Calu3 (cell line): ENCODE measurements around the gene NKX1-1. TPM values are rescaled to one million over a fixed set of nuclear protein-coding genes. Genes with fewer than 3 reads are reported as not detected.

Experiments used
- BruUV-seq: library from RNA; stranded (reverse); fragments of 400-500 nt; replicated peaks from 2 replicates; lab custom pipeline; 2021; lab: Mats Ljungman, UMichigan
- CTCF ChIA-PET: fragments of 300-600 bp; sonication (Branson Sonifier 250); formaldehyde crosslinking; loops from one replicate; lab custom pipeline; 2022; ENCODE audit warnings: antibody characterized with exemption; lab: Charles Lee
- DNase-seq: peaks from one replicate; pipeline ENCODE4 v3.0.0; 2022
- H3K27ac Mint-ChIP-seq: one replicate; pipeline ENCODE4 v1.8.0; 2022; ENCODE audit warnings: mixed read lengths; ENCODE audit not compliant: unreplicated experiment
- H3K27me3 Mint-ChIP-seq: one replicate; pipeline ENCODE4 v1.8.0; 2022; ENCODE audit warnings: mixed read lengths; ENCODE audit not compliant: unreplicated experiment
- H3K36me3 Mint-ChIP-seq: one replicate; pipeline ENCODE4 v1.8.0; 2022; ENCODE audit warnings: mild to moderate bottlenecking, moderate library complexity, mixed read lengths; ENCODE audit not compliant: insufficient read depth, unreplicated experiment
- H3K4me1 Mint-ChIP-seq: one replicate; pipeline ENCODE4 v1.8.0; 2022; ENCODE audit warnings: mild to moderate bottlenecking, low read depth, mixed read lengths; ENCODE audit not compliant: unreplicated experiment
- H3K4me3 Mint-ChIP-seq: one replicate; pipeline ENCODE4 v1.8.0; 2022; ENCODE audit warnings: mild to moderate bottlenecking, low read depth, moderate library complexity, mixed read lengths; ENCODE audit not compliant: unreplicated experiment
- H3K9me3 Mint-ChIP-seq: one replicate; pipeline ENCODE4 v1.8.0; 2022; ENCODE audit warnings: low read depth, mixed read lengths; ENCODE audit not compliant: unreplicated experiment
- CTCF ChIP-seq: fragments of 200-600 bp; IDR thresholded peaks from one replicate; pipeline ENCODE4 v1.8.0; 2022; ENCODE audit warnings: antibody characterized with exemption; ENCODE audit not compliant: unreplicated experiment
- intact Hi-C: fragments of 100-400 bp; cut with micrococcal nuclease; formaldehyde crosslinking; loops from one replicate; pipeline ENCODE4 v1.10.0; 2022; ENCODE audit not compliant: unreplicated experiment
- total RNA-seq: library from RNA; stranded (reverse); gene quantifications from 2 replicates; pipeline ENCODE4 v1.2.3, GENCODE V29; 2022

NKX1-1 gene
- total RNA-seq, 1 experiment from 2014 or later: not detected

DNA sequence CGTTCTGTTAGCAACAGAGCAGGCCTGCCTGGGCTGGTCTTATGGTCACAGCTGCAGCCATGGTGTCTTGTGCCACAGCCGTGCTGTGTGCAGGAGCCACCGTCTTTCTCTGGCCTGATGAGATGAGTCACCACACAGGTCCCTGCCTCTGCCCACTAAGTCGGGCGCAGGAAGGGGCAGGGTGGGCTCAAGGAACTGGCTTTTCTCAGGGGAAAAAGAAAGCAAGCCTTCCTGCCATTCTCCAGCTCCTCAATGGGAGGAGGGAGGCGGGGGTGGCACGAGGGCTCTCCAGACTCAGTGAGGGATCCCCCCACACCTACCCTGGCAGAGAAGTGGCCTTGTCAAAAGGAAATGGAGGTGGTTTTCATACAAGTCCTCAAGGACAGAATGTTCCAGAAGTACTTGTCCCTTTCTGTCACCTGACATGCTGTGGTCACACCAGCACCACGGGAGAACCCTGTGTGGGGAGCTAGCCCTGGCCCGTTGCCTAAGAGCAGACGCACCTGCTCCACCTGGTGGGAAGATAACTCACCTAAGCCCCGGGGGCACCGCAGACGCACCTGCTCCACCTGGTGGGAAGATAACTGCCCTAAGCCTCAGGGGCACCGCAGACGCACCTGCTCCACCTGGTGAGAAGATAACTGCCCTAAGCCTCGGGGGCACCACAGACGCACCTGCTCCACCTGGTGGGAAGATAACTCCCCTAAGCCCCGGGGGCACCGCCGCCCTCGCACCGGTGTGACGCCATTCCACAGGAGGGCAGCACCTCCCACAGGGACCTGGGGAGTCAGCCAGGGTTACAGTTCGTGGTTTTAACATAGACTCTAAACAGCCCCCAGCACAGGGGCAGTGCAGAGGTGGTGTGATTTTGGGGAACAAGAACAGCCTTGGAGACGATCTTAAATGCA, 40.7 kb downstream of the NKX1-1 start:
- Mint-ChIP-seq H3K4me1 (no peaks in the 10 kb centered on the region), H3K4me3 (no peak overlapping the region), H3K9me3 (no peaks in the 10 kb centered on the region), H3K36me3 (no peaks in the 10 kb centered on the region), H3K27me3 (no peaks in the 10 kb centered on the region), H3K27ac (no peak overlapping the region)
- DNase-seq: no peak
- intact Hi-C loops: no loop called here
- TF ChIP-seq CTCF: no peak
- CTCF ChIA-PET: no interaction called here
- no TSS peak for BruUV-seq

DNA sequence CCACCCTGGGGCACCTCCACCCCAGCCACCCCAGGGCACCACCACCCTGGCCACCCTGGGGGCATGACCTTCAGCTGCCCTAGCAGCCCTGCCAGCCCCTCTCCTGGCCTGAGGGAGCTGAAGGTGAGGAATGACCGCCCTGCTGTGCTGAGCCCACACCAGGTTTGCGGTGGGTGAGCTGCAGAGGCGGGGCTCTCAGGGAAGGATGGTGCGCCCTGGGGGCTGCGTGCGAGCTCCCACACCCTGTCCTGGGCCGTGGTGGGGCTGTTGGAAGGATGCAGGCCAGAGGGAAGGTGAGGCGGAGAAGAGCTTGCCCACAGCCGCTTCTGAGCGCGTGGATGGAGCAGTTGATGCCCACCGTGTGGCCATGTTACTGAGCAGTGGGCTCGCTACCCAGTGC, 41.5 kb downstream of the NKX1-1 start:
- H3K4me3 Mint-ChIP-seq: no peak overlapping the region
- BruUV-seq: no TSS peak
- no peak for DNase-seq
- H3K9me3 Mint-ChIP-seq: no peaks in the 10 kb centered on the region
- H3K27me3 Mint-ChIP-seq: no peaks in the 10 kb centered on the region
- intact Hi-C loops: no loop called here
- CTCF ChIA-PET: no interaction called here
- H3K36me3 Mint-ChIP-seq: no peaks in the 10 kb centered on the region
- TF ChIP-seq CTCF: no peak
- no peak overlapping the region for H3K27ac Mint-ChIP-seq
- no peaks in the 10 kb centered on the region for H3K4me1 Mint-ChIP-seq

DNA sequence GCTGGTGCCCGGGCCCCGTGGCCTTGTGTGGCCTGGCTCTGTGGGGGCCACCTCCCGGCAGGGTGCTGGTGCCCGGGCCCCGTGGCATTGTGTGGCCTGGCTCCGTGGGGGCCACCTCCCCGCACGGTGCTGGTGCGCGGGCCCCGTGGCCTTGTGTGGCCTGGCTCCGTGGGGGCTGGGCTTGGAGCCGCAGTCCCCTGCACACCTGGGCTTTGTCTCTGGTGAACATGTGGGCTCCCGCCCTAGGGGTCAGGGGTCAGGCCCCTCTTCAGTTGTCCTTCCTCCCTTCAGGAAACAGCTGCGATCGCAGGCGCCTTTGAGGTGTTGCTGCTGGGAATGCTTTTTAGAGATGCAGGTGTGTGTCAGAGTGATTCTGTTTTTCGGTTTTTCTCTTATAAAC, 42.0 kb downstream of the NKX1-1 start:
- Mint-ChIP-seq H3K4me1 (no peaks in the 10 kb centered on the region), H3K9me3 (no peaks in the 10 kb centered on the region), H3K27me3 (no peaks in the 10 kb centered on the region), H3K36me3 (no peaks in the 10 kb centered on the region), H3K27ac (no peak overlapping the region), H3K4me3 (no peak overlapping the region)
- BruUV-seq: no TSS peak
- CTCF ChIA-PET: no interaction called here
- no peak for TF ChIP-seq CTCF
- DNase-seq: no peak
- intact Hi-C loops: no loop called here

- Mint-ChIP-seq H3K4me1 (no peaks in the 10 kb centered on the region), H3K4me3 (no peak overlapping the region), H3K27me3 (no peaks in the 10 kb centered on the region), H3K9me3 (no peaks in the 10 kb centered on the region), H3K36me3 (no peaks in the 10 kb centered on the region), H3K27ac (no peak overlapping the region)
- no peak for DNase-seq
- CTCF ChIA-PET: no interaction called here
- no TSS peak for BruUV-seq
- no peak for TF ChIP-seq CTCF
- intact Hi-C loops: no loop called here
These were observed 42.7 kb downstream of the NKX1-1 start for GRCh38 chr4:1363513-1363912.
